Measurements from ENCODE around the gene RBM46.

The RBM46 gene

GRCh38 chr4:154743683-154744340 is 37.3 kb upstream of the RBM46 start, which contains the start of gene LRAT:
Gene LRAT, plus strand, starts transcription at chr4:154744000. Its CDS starts 327 bp downstream, at chr4:154744327.
- Histone ChIP-seq H3K9me3 (ENCODE audit: control insufficient read depth in 5 of 5, low read length in 5 of 5) (no peaks in the 10 kb centered on the region), H3K27me3 (ENCODE audit: control insufficient read depth in 5 of 5, insufficient read depth in 4 of 5, low read length in 5 of 5) (peaks cover 9 to 21% (median 18%) of the 10 kb centered on the region in 5 donors), H3K4me1 (ENCODE audit: control insufficient read depth in 5 of 5, insufficient read depth in 5 of 5, low read length in 5 of 5) (peaks cover 0 to 38% (median 34%) of the 10 kb centered on the region in 5 donors), H3K4me3 (ENCODE audit: low read depth in 1 of 5, low read length in 5 of 5) (peak within 1 kb of the TSS; percentile 66 to 85 (median 68)), H3K27ac (ENCODE audit: low read depth, low read length) (no peak within 1 kb of the TSS), H3K36me3 (ENCODE audit: control insufficient read depth in 5 of 5, insufficient read depth in 5 of 5, low read length in 5 of 5) (no peaks in the 10 kb centered on the region), H3K9ac (ENCODE audit: low read length in 5 of 5) (no peak within 1 kb of the TSS)

GRCh38 chr4:154744341-154744926 is 36.6 kb upstream of the RBM46 start:
- no peak overlapping the region for H3K27ac ChIP-seq (ENCODE audit: low read depth, low read length)
- H3K27me3 ChIP-seq (ENCODE audit: control insufficient read depth in 5 of 5, insufficient read depth in 4 of 5, low read length in 5 of 5) = peaks cover 9 to 21% (median 18%) of the 10 kb centered on the region in 5 donors
- no peak overlapping the region for H3K9ac ChIP-seq (ENCODE audit: low read length in 5 of 5)
- H3K9me3 ChIP-seq (ENCODE audit: control insufficient read depth in 5 of 5, low read length in 5 of 5) = no peaks in the 10 kb centered on the region
- H3K4me3 ChIP-seq (ENCODE audit: low read depth in 1 of 5, low read length in 5 of 5) = peak overlapping the region; percentile 36 to 84 (median 66)
- no peaks in the 10 kb centered on the region for H3K36me3 ChIP-seq (ENCODE audit: control insufficient read depth in 5 of 5, insufficient read depth in 5 of 5, low read length in 5 of 5)
- peaks cover 0 to 38% (median 34%) of the 10 kb centered on the region in 5 donors for H3K4me1 ChIP-seq (ENCODE audit: control insufficient read depth in 5 of 5, insufficient read depth in 5 of 5, low read length in 5 of 5)

- Histone ChIP-seq H3K4me1 (ENCODE audit: control insufficient read depth in 5 of 5, insufficient read depth in 5 of 5, low read length in 5 of 5) (no peaks in the 10 kb centered on the region), H3K27me3 (ENCODE audit: control insufficient read depth in 5 of 5, insufficient read depth in 4 of 5, low read length in 5 of 5) (peaks cover 0 to 6% (median 0%) of the 10 kb centered on the region in 5 donors), H3K9ac (ENCODE audit: low read length in 5 of 5) (no peak overlapping the region), H3K27ac (ENCODE audit: low read depth, low read length) (no peak overlapping the region), H3K9me3 (ENCODE audit: control insufficient read depth in 5 of 5, low read length in 5 of 5) (no peaks in the 10 kb centered on the region), H3K4me3 (ENCODE audit: low read depth in 1 of 5, low read length in 5 of 5) (no peak overlapping the region), H3K36me3 (ENCODE audit: control insufficient read depth in 5 of 5, insufficient read depth in 5 of 5, low read length in 5 of 5) (no peaks in the 10 kb centered on the region)
Observed at GRCh38 chr4:154757713-154758112, 23.4 kb upstream of the RBM46 start.

GRCh38 chr4:154760895-154761294 is 20.2 kb upstream of the RBM46 start:
- peaks cover 0 to 3% (median 0%) of the 10 kb centered on the region in 5 donors for H3K27me3 ChIP-seq (ENCODE audit: control insufficient read depth in 5 of 5, insufficient read depth in 4 of 5, low read length in 5 of 5)

GRCh38 chr4:154778264-154778663 is 2.8 kb upstream of the RBM46 start:
- Histone ChIP-seq H3K4me1 (ENCODE audit: control insufficient read depth in 5 of 5, insufficient read depth in 5 of 5, low read length in 5 of 5) (no peaks in the 10 kb centered on the region), H3K27me3 (ENCODE audit: control insufficient read depth in 5 of 5, insufficient read depth in 4 of 5, low read length in 5 of 5) (peaks cover 0 to 10% (median 3%) of the 10 kb centered on the region in 5 donors), H3K9ac (ENCODE audit: low read length in 5 of 5) (no peak overlapping the region), H3K27ac (ENCODE audit: low read depth, low read length) (no peak overlapping the region), H3K9me3 (ENCODE audit: control insufficient read depth in 5 of 5, low read length in 5 of 5) (no peaks in the 10 kb centered on the region), H3K4me3 (ENCODE audit: low read depth in 1 of 5, low read length in 5 of 5) (no peak overlapping the region), H3K36me3 (ENCODE audit: control insufficient read depth in 5 of 5, insufficient read depth in 5 of 5, low read length in 5 of 5) (no peaks in the 10 kb centered on the region)

More at GRCh38 chr4:154760895-154761294, 20.2 kb upstream of the RBM46 start:
- H3K9me3 ChIP-seq (ENCODE audit: control insufficient read depth in 5 of 5, low read length in 5 of 5) = no peaks in the 10 kb centered on the region
- H3K36me3 ChIP-seq (ENCODE audit: control insufficient read depth in 5 of 5, insufficient read depth in 5 of 5, low read length in 5 of 5) = no peaks in the 10 kb centered on the region
- no peak overlapping the region for H3K9ac ChIP-seq (ENCODE audit: low read length in 5 of 5)
- no peak overlapping the region for H3K27ac ChIP-seq (ENCODE audit: low read depth, low read length)
- H3K4me1 ChIP-seq (ENCODE audit: control insufficient read depth in 5 of 5, insufficient read depth in 5 of 5, low read length in 5 of 5) = no peaks in the 10 kb centered on the region
- H3K4me3 ChIP-seq (ENCODE audit: low read depth in 1 of 5, low read length in 5 of 5) = no peak overlapping the region

- no peak overlapping the region for H3K4me3 ChIP-seq (ENCODE audit: low read depth in 1 of 5, low read length in 5 of 5)
- no peak overlapping the region for H3K27ac ChIP-seq (ENCODE audit: low read depth, low read length)
- H3K36me3 ChIP-seq (ENCODE audit: control insufficient read depth in 5 of 5, insufficient read depth in 5 of 5, low read length in 5 of 5) = no peaks in the 10 kb centered on the region
- H3K4me1 ChIP-seq (ENCODE audit: control insufficient read depth in 5 of 5, insufficient read depth in 5 of 5, low read length in 5 of 5) = no peaks in the 10 kb centered on the region
- H3K27me3 ChIP-seq (ENCODE audit: control insufficient read depth in 5 of 5, insufficient read depth in 4 of 5, low read length in 5 of 5) = peaks cover 0 to 10% (median 3%) of the 10 kb centered on the region in 5 donors
- H3K9ac ChIP-seq (ENCODE audit: low read length in 5 of 5) = no peak overlapping the region
- no peaks in the 10 kb centered on the region for H3K9me3 ChIP-seq (ENCODE audit: control insufficient read depth in 5 of 5, low read length in 5 of 5)
Observed at GRCh38 chr4:154779362-154779947, 1.6 kb upstream of the RBM46 start.

GRCh38 chr4:154781983-154782293 is 866 bp downstream of the RBM46 start:
- Histone ChIP-seq H3K9ac (ENCODE audit: low read length in 5 of 5) (no peak overlapping the region), H3K27me3 (ENCODE audit: control insufficient read depth in 5 of 5, insufficient read depth in 4 of 5, low read length in 5 of 5) (peaks cover 0 to 9% (median 3%) of the 10 kb centered on the region in 5 donors), H3K4me1 (ENCODE audit: control insufficient read depth in 5 of 5, insufficient read depth in 5 of 5, low read length in 5 of 5) (no peaks in the 10 kb centered on the region), H3K27ac (ENCODE audit: low read depth, low read length) (no peak overlapping the region), H3K9me3 (ENCODE audit: control insufficient read depth in 5 of 5, low read length in 5 of 5) (no peaks in the 10 kb centered on the region), H3K36me3 (ENCODE audit: control insufficient read depth in 5 of 5, insufficient read depth in 5 of 5, low read length in 5 of 5) (no peaks in the 10 kb centered on the region), H3K4me3 (ENCODE audit: low read depth in 1 of 5, low read length in 5 of 5) (no peak overlapping the region)

GRCh38 chr4:154807042-154807630 is 26.1 kb downstream of the RBM46 start:
- no peaks in the 10 kb centered on the region for H3K9me3 ChIP-seq (ENCODE audit: control insufficient read depth in 5 of 5, low read length in 5 of 5)
- H3K9ac ChIP-seq (ENCODE audit: low read length in 5 of 5) = no peak overlapping the region
- H3K27me3 ChIP-seq (ENCODE audit: control insufficient read depth in 5 of 5, insufficient read depth in 4 of 5, low read length in 5 of 5) = no peaks in the 10 kb centered on the region
- H3K4me1 ChIP-seq (ENCODE audit: control insufficient read depth in 5 of 5, insufficient read depth in 5 of 5, low read length in 5 of 5) = peaks cover 0 to 2% (median 0%) of the 10 kb centered on the region in 5 donors
- H3K4me3 ChIP-seq (ENCODE audit: low read depth in 1 of 5, low read length in 5 of 5) = no peak overlapping the region
- H3K36me3 ChIP-seq (ENCODE audit: control insufficient read depth in 5 of 5, insufficient read depth in 5 of 5, low read length in 5 of 5) = no peaks in the 10 kb centered on the region
- H3K27ac ChIP-seq (ENCODE audit: low read depth, low read length) = no peak overlapping the region

- H3K27ac ChIP-seq (ENCODE audit: low read depth, low read length) = no peak overlapping the region
- no peaks in the 10 kb centered on the region for H3K27me3 ChIP-seq (ENCODE audit: control insufficient read depth in 5 of 5, insufficient read depth in 4 of 5, low read length in 5 of 5)
- H3K4me3 ChIP-seq (ENCODE audit: low read depth in 1 of 5, low read length in 5 of 5) = no peak overlapping the region
- no peaks in the 10 kb centered on the region for H3K36me3 ChIP-seq (ENCODE audit: control insufficient read depth in 5 of 5, insufficient read depth in 5 of 5, low read length in 5 of 5)
- H3K9ac ChIP-seq (ENCODE audit: low read length in 5 of 5) = no peak overlapping the region
- H3K9me3 ChIP-seq (ENCODE audit: control insufficient read depth in 5 of 5, low read length in 5 of 5) = no peaks in the 10 kb centered on the region
- no peaks in the 10 kb centered on the region for H3K4me1 ChIP-seq (ENCODE audit: control insufficient read depth in 5 of 5, insufficient read depth in 5 of 5, low read length in 5 of 5)
Observed at GRCh38 chr4:154818230-154818629, 37.2 kb downstream of the RBM46 start.

- Histone ChIP-seq H3K9me3 (ENCODE audit: control insufficient read depth in 5 of 5, low read length in 5 of 5) (no peaks in the 10 kb centered on the region), H3K4me3 (ENCODE audit: low read depth in 1 of 5, low read length in 5 of 5) (no peak overlapping the region), H3K36me3 (ENCODE audit: control insufficient read depth in 5 of 5, insufficient read depth in 5 of 5, low read length in 5 of 5) (no peaks in the 10 kb centered on the region), H3K27me3 (ENCODE audit: control insufficient read depth in 5 of 5, insufficient read depth in 4 of 5, low read length in 5 of 5) (no peaks in the 10 kb centered on the region), H3K4me1 (ENCODE audit: control insufficient read depth in 5 of 5, insufficient read depth in 5 of 5, low read length in 5 of 5) (no peaks in the 10 kb centered on the region), H3K27ac (ENCODE audit: low read depth, low read length) (no peak overlapping the region), H3K9ac (ENCODE audit: low read length in 5 of 5) (no peak overlapping the region)
Observed at GRCh38 chr4:154822775-154823174, 41.7 kb downstream of the RBM46 start.
